ENCODE data around the gene TMPRSS3.

- TF ChIP-seq POLR2AphosphoS5 (IDR thresholded peaks at IDR 0.05; ENCODE audit: low read depth, low read length) (no peak), POLR2A (IDR thresholded peaks at IDR 0.05; ENCODE audit: low read depth, low read length) (no peak)
Measured at GRCh38 chr21:42366292-42367010, 29.4 kb downstream of the TMPRSS3 start, which contains the start of gene TFF1.
